LNCAP (cell line): Measurements from ENCODE around the gene RNF208.

Experiments
- CTCF ChIP-seq: fragments of 450-650 bp; IDR thresholded peaks from 2 replicates; pipeline ENCODE4 v1.5.1; 2017; ENCODE audit warnings: mild to moderate bottlenecking

Gene RNF208

GRCh38 chr9:137256856-137257255, 34.8 kb upstream of the RNF208 start:
- TF ChIP-seq CTCF, result no peak

- TF ChIP-seq CTCF, result no peak
Observed at GRCh38 chr9:137256362-137256761, 34.3 kb upstream of the RNF208 start.

GRCh38 chr9:137255448-137256114, 33.5 kb upstream of the RNF208 start:
- no peak for TF ChIP-seq CTCF

GRCh38 chr9:137254624-137255447, 32.8 kb upstream of the RNF208 start, which contains the start of gene NELFB:
TSS of gene NELFB (plus strand) at chr9:137255327.
- TF ChIP-seq CTCF, result no peak

- no peak for TF ChIP-seq CTCF
Observed at GRCh38 chr9:137253717-137254623, 31.9 kb upstream of the RNF208 start.

- no peak for TF ChIP-seq CTCF
Observed at GRCh38 chr9:137252555-137253506, 30.8 kb upstream of the RNF208 start.
